ENCODE data around the gene OR10T2.

Gene OR10T2

DNA sequence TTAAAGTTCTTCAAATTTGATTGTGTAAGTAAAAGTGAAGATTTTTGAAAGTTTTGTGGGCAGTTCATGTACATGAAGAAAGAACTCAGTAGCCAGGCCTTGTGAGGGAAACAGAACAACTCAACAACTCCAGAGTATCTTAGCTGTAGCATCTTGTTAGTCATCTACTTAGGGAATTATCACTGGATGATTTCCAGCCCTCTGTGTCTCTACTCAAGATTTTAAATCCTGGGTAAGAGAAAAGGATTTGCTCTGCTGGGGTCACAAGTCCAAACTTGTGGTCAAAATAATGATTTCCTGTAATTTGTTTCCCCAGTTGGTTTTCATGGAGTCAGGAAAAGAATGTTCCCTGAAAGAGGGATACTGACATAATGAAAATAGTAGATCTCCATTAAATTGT is 8.2 kb downstream of the OR10T2 start:
- TF ChIP-seq NFIC (IDR thresholded peaks at IDR 0.05) = no peak
- TF ChIP-seq, protein P1, sequence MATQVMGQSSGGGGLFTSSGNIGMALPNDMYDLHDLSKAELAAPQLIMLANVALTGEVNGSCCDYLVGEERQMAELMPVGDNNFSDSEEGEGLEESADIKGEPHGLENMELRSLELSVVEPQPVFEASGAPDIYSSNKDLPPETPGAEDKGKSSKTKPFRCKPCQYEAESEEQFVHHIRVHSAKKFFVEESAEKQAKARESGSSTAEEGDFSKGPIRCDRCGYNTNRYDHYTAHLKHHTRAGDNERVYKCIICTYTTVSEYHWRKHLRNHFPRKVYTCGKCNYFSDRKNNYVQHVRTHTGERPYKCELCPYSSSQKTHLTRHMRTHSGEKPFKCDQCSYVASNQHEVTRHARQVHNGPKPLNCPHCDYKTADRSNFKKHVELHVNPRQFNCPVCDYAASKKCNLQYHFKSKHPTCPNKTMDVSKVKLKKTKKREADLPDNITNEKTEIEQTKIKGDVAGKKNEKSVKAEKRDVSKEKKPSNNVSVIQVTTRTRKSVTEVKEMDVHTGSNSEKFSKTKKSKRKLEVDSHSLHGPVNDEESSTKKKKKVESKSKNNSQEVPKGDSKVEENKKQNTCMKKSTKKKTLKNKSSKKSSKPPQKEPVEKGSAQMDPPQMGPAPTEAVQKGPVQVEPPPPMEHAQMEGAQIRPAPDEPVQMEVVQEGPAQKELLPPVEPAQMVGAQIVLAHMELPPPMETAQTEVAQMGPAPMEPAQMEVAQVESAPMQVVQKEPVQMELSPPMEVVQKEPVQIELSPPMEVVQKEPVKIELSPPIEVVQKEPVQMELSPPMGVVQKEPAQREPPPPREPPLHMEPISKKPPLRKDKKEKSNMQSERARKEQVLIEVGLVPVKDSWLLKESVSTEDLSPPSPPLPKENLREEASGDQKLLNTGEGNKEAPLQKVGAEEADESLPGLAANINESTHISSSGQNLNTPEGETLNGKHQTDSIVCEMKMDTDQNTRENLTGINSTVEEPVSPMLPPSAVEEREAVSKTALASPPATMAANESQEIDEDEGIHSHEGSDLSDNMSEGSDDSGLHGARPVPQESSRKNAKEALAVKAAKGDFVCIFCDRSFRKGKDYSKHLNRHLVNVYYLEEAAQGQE (IDR thresholded peaks at IDR 0.05; ENCODE audit: low read depth) = no peak
- no peak for TF ChIP-seq EGR1 (IDR thresholded peaks at IDR 0.05)
- no peak for TF ChIP-seq ZBTB7A (IDR thresholded peaks at IDR 0.05; ENCODE audit: low read depth)
- no peak for TF ChIP-seq TAF1 (IDR thresholded peaks at IDR 0.05; ENCODE audit: low read depth)
- TF ChIP-seq CEBPB (IDR thresholded peaks at IDR 0.05) = no peak
- TF ChIP-seq TEAD4 (IDR thresholded peaks at IDR 0.05) = no peak
- TF ChIP-seq, protein P2, sequence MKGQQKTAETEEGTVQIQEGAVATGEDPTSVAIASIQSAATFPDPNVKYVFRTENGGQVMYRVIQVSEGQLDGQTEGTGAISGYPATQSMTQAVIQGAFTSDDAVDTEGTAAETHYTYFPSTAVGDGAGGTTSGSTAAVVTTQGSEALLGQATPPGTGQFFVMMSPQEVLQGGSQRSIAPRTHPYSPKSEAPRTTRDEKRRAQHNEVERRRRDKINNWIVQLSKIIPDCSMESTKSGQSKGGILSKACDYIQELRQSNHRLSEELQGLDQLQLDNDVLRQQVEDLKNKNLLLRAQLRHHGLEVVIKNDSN (IDR thresholded peaks at IDR 0.05) = no peak
- no peak for TF ChIP-seq TCF12 (IDR thresholded peaks at IDR 0.05; ENCODE audit: low read depth)
- no peak for TF ChIP-seq EP300 (IDR thresholded peaks at IDR 0.05; ENCODE audit: borderline replicate concordance)
- TF ChIP-seq RAD21 (IDR thresholded peaks at IDR 0.05; ENCODE audit: low read depth) = no peak
- TF ChIP-seq, protein P3, sequence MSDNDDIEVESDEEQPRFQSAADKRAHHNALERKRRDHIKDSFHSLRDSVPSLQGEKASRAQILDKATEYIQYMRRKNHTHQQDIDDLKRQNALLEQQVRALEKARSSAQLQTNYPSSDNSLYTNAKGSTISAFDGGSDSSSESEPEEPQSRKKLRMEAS (IDR thresholded peaks at IDR 0.05) = no peak
- TF ChIP-seq FOXM1 (IDR thresholded peaks at IDR 0.05; ENCODE audit: borderline replicate concordance, low read depth) = no peak
- no peak for TF ChIP-seq CREB1 (IDR thresholded peaks at IDR 0.05; ENCODE audit: low read depth)
- no peak for TF ChIP-seq YY1 (IDR thresholded peaks at IDR 0.05; ENCODE audit: low read depth)

DNA sequence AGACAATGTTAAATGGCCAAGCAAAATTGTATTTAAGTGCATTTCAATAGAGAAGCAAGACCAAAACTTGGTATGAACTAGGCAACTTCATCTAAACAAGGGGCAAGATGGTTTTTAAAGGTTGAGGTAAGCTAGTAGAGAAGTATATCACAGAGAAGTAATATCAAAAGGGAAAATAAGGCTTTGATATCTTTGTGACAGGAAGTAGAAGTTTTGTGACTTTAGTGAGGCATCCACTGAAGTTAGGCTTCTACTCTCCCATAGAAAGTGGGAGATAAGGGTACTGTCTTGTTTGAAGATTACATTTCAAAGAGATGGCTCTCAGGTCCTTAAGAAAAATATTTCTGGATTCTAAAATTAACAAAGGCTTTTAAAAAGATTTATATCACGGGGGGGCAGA is 8.9 kb downstream of the OR10T2 start:
- TF ChIP-seq NFIC (IDR thresholded peaks at IDR 0.05) = no peak

DNA sequence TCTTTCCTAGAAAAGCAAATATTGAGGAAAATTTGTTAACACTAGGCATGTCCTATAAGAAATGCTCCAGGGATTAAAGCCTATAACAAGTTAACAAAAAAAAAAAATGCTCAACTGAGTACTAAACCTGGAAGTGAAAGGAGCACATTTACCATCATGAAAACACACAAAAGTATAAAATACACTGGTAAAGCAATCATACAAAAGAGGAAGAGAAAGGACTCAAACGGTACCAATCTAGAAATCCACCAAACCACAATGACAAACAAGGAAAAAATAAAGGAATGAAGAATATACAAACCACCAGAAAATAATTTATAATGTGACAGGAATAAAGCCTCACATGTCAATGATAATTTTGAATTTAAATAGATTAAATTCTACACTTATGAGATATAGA is 24.4 kb downstream of the OR10T2 start:
- TF ChIP-seq TCF12 (IDR thresholded peaks at IDR 0.05; ENCODE audit: low read depth) (no peak), EGR1 (IDR thresholded peaks at IDR 0.05) (no peak), TEAD4 (IDR thresholded peaks at IDR 0.05) (no peak), NFIC (IDR thresholded peaks at IDR 0.05) (no peak), YY1 (IDR thresholded peaks at IDR 0.05; ENCODE audit: low read depth) (no peak), TAF1 (IDR thresholded peaks at IDR 0.05; ENCODE audit: low read depth) (no peak), RAD21 (IDR thresholded peaks at IDR 0.05; ENCODE audit: low read depth) (no peak), FOXM1 (IDR thresholded peaks at IDR 0.05; ENCODE audit: borderline replicate concordance, low read depth) (no peak), CREB1 (IDR thresholded peaks at IDR 0.05; ENCODE audit: low read depth) (no peak), CEBPB (IDR thresholded peaks at IDR 0.05) (no peak), EP300 (IDR thresholded peaks at IDR 0.05; ENCODE audit: borderline replicate concordance) (no peak), ZBTB7A (IDR thresholded peaks at IDR 0.05; ENCODE audit: low read depth) (no peak)
- TF ChIP-seq, protein P2 (IDR thresholded peaks at IDR 0.05) = no peak
- TF ChIP-seq, protein P3 (IDR thresholded peaks at IDR 0.05) = no peak
- TF ChIP-seq, protein P1 (IDR thresholded peaks at IDR 0.05; ENCODE audit: low read depth) = no peak

DNA sequence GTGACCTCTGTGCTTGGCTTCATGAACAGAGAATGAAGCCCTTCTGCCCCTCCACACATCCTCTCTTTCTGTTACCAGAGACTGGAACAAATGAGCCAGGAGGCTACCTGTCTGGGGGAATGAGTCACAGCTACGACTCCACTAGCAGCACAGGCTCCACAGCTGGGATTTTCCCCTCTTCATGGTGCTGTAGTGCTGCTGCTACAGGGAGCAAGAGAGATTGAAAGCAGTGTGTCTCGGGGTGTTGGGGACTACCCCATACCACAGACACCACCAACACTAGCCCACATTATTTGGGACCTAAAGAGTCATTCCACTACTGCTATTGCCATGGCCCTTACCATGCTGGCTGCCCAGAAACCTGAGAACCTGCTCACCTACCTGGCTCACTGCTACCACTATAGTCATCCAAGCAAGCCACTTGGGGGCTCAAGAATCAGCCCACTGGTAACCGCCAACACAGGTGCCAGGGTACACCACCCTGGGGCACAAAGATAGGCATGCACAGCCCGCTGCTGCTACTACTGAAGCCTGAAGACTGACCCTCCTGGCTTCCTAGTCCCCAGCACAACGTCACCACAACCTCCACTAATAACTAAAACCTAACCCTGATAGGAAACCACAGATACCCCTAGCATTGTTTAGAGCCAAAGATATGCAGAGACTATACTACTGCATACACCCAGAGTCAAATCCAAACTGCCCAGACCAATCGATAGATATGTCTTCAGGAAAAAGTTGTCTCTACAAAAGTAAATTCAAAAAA is 27.9 kb downstream of the OR10T2 start:
- TF ChIP-seq CREB1 (IDR thresholded peaks at IDR 0.05; ENCODE audit: low read depth) (no peak), EGR1 (IDR thresholded peaks at IDR 0.05) (no peak), EP300 (IDR thresholded peaks at IDR 0.05; ENCODE audit: borderline replicate concordance) (no peak), FOXM1 (IDR thresholded peaks at IDR 0.05; ENCODE audit: borderline replicate concordance, low read depth) (no peak), CEBPB (IDR thresholded peaks at IDR 0.05) (no peak), RAD21 (IDR thresholded peaks at IDR 0.05; ENCODE audit: low read depth) (no peak), YY1 (IDR thresholded peaks at IDR 0.05; ENCODE audit: low read depth) (no peak)
- TF ChIP-seq, protein P3 (IDR thresholded peaks at IDR 0.05) = no peak
- TF ChIP-seq, protein P1 (IDR thresholded peaks at IDR 0.05; ENCODE audit: low read depth) = no peak
- TF ChIP-seq, protein P2 (IDR thresholded peaks at IDR 0.05) = no peak

All from Ishikawa (cell line).